Stimulated activated CD8-positive, alpha-beta memory T cell treated with anti-CD3 and anti-CD28 coated beads, Interleukin-4, amount 100 ng/mL, for 24 hours (primary cell): Measurements from ENCODE around the gene AGBL1.

ENCODE experiments used
- DNase-seq: peaks from one replicate; pipeline ENCODE4 v3.0.0-alpha.2; 2020; ENCODE audit warnings: low read depth

AGBL1 gene

GRCh38 chr15:86590461-86590860 lies 510.8 kb downstream of the AGBL1 start:
- DNase-seq = no peak

- DNase-seq = no peak
These were observed 511.5 kb downstream of the AGBL1 start for GRCh38 chr15:86591158-86591557.

GRCh38 chr15:86591994-86592735 lies 512.5 kb downstream of the AGBL1 start:
- no peak for DNase-seq

DNA sequence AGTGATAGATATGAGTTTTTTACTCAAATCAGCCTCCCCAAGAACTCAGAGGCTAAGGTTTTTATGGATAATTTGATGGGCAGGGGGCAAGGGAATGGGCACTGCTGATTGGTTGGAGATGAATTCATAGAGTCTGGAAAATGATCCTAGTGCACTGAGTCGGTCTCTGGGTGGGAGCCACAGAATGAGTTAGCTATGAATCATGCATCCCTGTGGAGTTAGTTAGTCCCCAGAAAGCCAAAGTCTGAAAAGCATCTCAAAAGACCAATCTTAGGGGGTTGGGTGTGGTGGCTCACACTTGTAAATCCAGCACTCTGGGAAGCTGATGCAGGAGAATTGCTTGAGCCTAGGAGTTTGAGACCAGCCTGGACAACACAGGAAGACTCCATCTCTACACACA lies 516.1 kb downstream of the AGBL1 start:
- no peak for DNase-seq

GRCh38 chr15:86603466-86603865 lies 523.8 kb downstream of the AGBL1 start:
- no peak for DNase-seq

DNA sequence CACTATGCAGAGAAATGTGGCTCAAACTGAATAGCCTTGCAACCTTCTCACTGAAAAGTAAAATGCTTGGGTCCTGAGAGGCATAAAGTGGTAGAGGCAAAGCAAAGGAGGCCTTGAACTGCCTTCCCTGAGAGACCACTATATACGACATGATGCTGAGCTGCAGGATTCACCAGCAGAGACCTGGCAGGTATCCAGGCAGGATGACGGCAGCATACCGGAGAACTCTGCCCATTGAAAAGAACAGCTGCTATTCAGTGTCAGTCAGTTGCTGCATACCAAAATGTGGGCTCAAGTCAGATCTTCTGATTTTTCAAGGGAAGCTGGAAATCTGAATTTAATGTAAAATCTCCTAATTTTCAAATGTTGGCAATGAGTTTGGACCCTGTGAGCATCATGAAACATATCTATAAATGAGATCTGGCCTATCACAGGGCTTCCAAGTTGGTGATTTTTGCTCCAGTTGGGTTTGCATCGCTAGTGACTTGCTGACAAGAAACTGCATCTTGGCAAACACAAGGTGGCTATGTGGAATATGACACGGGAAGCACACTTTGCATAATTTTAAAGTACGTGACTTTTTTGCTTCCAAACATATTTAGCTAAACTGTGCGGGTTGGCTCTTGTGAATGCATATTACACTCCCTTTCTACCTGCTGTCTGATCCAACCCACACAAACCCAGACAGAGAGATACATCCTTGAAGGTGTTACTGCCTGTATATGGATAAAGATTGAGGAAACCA lies 529.0 kb downstream of the AGBL1 start:
- no peak for DNase-seq

DNA sequence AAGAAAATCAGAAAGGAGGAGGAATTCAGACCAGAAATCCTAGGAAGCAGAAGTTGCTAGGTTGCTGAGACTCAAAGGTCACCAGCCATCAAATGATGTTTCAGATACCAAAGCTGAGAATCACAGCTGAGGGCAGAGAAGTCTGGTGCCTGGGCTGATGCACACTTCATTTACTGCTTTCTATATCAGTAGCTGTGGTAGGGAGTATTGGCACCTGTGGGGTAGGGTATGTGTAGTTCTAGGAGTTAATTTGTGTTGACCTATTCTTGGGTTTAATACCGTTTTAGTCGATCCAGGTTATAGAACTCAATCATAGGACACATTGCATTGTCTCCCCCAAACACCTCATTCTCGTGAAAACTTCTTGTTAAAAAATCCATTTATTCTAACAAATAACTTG lies 529.6 kb downstream of the AGBL1 start:
- no peak for DNase-seq

GRCh38 chr15:86610038-86610437 lies 530.4 kb downstream of the AGBL1 start:
- DNase-seq = no peak

- no peak for DNase-seq
These were observed 531.9 kb downstream of the AGBL1 start for GRCh38 chr15:86611417-86612040.

- DNase-seq = no peak
These were observed 535.7 kb downstream of the AGBL1 start for GRCh38 chr15:86615411-86615810.

DNA sequence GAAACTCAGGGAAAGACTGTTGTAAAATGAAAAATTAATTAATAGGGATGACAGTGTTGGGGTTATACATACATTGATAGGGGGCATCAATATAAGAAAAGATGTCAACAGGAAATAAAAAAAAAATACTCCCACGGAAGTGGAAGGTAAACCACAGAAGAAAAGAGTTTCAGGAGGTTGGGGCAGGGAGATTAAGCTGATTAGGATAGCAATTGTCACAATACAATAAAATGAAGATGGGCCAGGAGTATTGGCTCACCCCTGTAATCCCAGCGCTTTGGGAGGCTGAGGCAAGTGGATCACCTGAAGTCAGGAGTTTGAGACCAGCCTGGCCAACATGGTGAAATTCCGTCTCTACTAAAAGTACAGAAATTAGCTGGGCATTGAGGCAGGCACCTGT lies 536.1 kb downstream of the AGBL1 start:
- no peak for DNase-seq

GRCh38 chr15:86616771-86617170 lies 537.1 kb downstream of the AGBL1 start:
- no peak for DNase-seq

DNA sequence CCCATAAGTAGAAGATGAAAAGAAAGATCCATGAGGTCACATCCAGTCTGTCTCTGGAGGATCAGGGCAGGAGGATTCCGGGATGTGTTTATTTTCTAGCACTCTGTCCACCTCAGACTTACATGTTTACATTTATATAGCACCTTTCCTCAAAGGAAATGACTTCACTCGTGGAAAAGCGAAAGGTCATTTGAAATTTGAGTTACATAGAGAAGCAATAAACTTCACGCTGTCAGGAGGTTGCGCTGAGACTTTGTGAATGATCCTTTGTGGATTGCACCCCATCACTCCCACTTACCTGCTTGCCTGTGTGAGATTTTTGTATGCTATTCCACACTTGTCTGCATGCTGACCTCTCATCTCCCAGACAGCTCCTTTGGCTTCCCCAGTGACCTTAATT lies 540.5 kb downstream of the AGBL1 start:
- DNase-seq = no peak

DNA sequence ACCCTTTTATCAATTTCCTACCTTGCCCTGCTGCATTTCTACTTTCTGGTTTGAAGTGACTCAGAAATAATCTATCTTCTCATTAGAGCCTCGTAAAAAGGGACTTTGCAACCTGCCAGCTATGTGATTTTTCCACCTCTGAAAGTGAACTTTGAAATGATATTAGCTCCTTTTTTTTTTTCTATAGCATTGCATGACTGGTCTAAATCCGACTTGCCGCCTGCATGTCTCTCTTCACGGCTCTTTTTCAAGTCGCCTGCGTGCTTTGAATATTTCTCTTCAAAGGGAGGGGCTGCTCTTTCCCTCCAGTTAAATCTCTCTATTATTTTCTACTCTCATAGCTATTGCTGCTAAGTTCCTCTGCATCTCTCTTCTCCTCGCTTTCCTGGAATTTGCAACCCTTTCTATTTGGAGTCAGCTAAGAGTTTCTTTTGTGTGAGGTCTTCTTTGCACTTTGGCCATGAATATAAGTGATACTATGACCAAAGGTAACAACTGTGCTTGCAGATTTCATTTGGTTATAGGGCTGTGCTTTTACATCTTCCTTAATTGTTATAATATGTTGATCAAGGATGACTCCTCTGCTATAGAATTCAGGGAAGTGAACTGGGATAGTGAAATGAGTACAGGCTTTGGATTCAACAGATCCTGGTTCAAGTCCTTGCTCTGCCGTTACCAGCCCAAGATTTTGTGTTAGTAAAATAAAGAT lies 541.1 kb downstream of the AGBL1 start:
- DNase-seq = no peak

DNA sequence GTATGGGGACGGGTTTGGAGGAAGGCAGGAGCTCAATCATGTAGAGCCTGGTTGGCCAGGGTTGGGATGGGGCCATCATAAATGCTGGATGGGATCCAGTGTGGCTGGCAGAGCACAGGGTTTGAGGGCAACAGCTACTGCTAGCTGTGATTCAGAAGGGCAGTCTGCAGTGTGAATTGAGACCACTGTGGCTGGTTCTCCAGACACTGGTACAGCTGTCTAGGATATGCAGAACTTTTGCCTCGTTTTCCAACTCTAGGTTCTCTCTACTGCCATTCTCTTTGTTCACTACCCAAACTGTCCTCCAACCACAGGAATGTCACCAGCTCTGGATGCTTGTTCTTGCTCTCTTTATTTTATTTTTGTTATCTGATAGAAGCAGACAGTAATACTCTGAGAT lies 543.6 kb downstream of the AGBL1 start:
- no peak for DNase-seq

DNA sequence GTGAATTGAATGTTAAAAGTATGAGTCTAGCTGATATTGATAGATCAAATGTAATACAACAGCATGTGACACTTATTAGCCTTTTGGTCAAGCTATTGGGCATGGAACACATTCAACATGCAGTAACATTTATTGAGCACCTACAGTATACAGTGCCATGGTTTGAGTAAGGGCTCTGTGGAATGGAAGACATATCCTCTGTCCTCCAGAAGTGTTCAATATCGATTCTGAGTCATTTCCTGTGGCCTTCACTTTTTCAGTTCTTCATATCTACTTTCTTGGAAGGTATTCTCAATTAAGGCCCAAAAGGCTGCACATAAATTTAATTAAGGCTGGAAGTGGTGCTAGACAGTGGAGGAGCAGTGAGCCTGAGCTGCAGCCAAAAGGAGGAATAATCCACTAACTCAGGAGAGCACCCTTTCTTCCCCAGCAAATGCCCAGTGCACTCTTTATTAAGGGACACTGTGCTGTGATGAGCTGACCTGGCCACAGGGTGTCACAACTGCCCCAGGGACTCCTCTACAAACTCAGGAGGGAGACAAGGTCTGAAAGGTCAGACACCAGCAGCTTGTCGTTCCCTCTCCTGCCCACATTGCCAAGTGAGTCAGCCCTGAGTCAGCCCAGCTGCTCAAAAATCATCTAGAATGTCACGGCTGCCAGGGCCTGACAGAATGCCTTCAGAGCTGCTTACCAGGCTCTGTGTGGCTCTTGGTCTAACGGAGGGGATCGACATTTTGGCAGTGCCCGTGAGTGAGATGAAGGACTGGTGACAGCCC lies 544.8 kb downstream of the AGBL1 start:
- peak; percentile 74 for DNase-seq

DNA sequence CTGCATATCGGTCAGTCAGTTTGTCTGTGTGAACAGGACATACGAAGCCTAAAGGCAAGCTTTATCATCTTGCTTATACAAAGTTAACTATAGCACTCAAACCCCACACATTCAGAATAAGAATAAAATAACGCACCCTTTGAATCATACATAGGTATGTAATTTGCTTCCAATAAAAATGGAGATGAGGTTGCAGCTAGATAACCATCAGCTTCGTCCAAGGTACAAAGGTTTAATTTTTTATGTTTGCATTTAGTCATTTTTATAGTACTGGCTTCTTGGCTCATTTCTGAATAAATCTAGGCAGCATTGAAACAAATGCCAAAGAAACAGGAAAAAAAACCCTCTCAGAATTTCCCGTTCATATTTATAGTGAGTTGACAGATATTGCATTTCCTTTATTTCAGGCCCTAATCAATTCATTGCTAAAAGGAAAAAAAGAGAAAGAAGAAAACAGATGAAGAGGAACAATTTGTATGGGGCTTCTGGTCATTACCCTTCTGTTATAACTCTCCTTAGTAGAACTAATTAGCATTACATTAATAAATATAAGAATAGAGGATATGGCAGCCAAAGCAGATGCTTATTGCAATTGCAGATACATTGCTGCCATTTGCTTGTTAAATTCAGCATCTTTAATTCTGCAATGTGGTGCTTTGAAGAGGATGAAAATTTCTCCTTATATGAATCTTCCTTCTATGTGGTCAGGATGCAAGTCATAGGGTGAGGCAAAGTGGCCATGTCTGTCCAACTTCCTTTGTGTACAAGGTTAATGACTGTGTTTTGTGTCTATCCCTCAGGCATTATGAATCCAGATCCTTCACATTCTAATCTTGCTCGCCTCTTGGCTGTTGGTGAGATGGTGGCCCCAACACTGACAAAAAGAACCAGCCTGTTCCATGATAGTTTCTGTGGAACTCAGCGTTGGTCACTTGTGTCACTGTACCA lies 550.0 kb downstream of the AGBL1 start:
- DNase-seq = no peak

DNA sequence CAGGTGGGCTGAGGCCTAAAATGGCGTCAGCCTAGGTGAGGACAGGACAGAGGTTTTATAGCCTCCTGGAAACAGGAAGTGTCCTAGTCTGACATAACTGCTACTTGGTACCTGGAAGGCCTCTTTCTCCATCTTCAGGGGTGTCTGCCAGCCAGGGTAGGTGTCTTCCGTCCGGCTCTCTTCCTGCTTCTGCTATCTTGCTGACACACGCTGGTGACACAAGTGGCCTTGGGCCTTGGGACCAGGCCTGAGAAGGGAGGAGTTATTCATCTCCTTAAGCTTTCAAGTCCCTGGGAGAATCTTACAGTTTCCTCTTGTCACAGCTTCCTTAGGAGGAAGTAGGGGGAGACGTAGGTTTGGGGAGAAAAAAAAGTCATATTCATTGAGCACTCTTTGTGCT lies 551.3 kb downstream of the AGBL1 start:
- DNase-seq = no peak

GRCh38 chr15:86634146-86634545 lies 554.5 kb downstream of the AGBL1 start:
- no peak for DNase-seq

- DNase-seq = no peak
These were observed 555.4 kb downstream of the AGBL1 start for GRCh38 chr15:86634992-86635638.
